Hematopoietic multipotent progenitor cell treated with erythropoietin and hydrocortisone succinate and interleukin-3 and kit ligand, for 15 days (in vitro differentiated cells): ENCODE data around the gene ALK.

Source experiments
- DNase-seq: peaks from one replicate; pipeline ENCODE4 v3.0.0-alpha.2; 2015; ENCODE audit warnings: low spot score

ALK gene

GRCh38 chr2:29400930-29401653, 520.3 kb downstream of the ALK start:
- no peak for DNase-seq

DNA sequence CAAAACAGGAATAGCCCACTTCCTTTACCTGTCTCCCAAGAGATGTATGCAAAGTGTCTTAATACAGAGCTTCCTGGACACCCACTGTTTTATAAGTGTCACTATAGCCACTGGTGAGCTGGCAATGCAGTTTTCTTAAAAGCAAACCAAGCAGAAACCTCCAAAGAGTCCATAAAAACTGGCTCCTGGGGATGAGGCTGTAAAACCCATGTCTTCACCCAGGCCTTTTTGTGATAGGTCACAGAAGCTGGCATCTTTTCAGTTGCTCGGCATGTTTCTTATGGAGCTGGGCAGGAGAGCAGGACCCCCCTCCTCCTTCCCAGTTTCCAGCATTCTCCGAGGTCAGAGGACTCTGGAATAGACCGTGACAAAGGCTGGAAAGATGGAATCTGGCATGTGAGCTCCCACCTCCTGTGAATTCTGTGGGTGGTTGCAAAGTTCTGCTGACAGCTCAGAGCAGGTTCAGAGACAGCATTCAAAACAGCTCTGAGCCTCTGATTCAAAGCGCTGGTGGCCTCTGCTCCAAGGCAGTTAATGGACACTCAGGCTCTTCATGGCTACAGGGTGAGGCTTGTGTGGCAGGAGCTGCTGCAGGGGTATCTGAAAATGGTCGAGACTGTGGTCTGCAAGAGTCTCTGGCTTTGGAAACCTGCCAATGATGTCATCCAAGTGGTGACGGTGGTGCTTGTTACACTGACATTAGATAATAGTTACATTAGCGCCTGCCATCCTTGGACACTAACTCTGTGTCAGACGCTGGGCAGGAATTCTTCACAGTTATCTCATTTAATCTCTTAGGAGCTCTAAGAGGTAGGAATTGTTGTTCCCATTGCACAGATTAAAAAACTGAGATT, 522.8 kb downstream of the ALK start:
- DNase-seq: no peak

GRCh38 chr2:29397713-29398112, 523.7 kb downstream of the ALK start:
- no peak for DNase-seq

DNA sequence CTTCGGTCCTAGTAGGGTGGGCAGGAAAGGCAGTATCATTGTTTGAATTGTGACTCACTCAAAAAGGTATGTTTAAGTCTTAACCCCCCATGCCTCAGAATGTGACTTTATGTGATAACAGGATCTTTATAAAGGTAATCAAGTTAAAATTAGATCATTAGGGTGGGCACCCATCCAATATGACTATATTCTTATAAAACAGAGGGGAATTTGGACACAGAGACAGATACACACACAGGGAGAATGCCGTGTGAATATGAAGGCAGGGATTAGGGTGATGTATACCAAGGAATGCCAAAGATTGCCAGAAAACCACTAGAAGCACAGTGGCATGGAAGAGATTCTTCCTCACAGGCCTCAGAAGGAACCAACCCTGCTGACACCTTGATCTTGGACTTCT, 524.3 kb downstream of the ALK start:
- no peak for DNase-seq

- DNase-seq: no peak
Measured at GRCh38 chr2:29394981-29395350, 526.4 kb downstream of the ALK start.

DNA sequence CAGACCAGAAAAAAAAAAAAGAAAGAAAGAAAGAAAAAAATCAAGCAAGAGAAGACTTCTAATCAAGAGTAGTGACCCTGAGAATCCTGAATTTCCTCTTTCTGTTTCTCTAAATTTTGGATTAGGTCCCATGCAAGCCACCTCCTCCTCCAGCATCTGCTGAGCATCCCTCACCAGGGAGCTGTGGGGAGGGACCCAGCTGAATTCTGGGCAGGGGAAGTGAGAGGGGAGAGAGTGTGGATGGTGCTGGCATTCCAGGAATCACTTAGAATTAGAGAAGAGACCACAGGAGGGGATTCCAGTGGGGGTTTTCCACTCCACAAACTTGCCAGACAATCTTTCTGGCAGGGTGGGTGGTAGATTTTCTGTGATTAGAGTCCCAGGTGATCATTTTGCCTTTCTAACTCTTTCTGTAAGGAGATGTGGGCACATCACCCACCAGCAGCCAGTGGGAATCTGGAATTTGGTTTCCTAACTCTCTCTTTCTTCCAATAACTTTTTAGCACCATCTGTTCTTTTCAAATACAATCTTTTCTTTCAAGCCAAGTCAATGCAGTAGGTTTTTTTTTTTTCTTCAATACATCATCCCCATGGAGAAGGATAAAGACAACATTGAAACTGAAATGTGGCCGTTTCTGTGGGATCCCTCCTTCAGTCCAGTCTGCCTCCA, 526.9 kb downstream of the ALK start:
- DNase-seq: no peak

GRCh38 chr2:29393676-29394075, 527.7 kb downstream of the ALK start:
- DNase-seq: no peak

DNA sequence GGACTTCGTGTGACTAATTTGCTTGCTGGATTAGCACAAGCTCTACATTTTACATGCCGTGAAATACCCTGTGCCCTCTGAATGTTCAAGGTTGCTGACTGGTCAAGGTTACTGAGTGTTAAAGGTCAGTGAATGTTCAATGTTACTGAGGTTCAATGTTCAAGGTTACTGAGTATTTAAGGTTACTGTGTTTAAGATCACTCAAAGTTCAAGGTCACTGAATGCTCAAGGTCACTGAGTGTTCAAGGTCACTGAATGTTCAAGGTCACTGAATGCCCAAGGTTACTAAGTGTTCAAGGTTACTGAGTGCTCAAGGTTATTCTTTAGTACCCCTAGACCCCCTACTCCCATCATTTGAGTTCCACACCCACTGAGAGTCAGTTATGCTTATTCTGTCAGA, 528.6 kb downstream of the ALK start:
- DNase-seq: no peak

DNA sequence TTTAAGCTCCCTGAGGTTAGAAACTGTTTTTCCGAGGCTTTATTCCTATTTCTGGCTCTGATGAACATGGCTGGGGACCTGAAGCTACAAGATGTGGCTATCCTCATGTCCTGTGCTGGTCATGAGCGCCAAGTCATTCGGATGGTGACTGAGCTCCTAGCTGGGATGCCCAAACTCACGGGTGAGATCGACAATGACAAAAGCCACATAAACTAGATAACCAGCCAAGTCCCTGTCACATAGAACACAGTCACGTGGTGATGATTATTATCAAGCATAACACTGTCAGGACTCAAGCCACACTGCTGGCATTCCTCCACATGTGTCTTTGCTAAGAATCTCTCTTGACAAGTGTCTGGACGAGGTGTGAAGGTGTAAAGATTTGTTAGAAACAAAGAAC, 531.2 kb downstream of the ALK start:
- no peak for DNase-seq

- no peak for DNase-seq
Measured at GRCh38 chr2:29389686-29390085, 531.7 kb downstream of the ALK start.

DNA sequence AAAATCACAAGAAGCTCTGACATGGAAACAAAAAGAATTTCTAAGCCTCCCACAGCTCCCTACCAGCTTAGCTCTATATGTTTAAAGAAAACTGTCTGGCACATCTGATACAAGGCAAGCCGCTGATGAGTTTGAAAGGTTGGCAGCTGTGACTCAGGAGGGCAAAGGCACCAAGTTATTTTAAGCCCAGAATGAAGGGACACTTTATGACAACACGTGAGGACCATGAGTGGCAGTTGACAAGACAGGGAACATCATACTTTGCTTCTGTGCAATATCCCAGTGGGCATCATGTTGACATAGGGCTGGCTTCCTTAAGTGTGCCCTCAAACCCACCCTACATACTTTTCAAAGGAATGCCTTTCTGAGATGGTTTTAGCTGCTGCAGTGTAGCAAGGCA, 533.3 kb downstream of the ALK start:
- DNase-seq: no peak

DNA sequence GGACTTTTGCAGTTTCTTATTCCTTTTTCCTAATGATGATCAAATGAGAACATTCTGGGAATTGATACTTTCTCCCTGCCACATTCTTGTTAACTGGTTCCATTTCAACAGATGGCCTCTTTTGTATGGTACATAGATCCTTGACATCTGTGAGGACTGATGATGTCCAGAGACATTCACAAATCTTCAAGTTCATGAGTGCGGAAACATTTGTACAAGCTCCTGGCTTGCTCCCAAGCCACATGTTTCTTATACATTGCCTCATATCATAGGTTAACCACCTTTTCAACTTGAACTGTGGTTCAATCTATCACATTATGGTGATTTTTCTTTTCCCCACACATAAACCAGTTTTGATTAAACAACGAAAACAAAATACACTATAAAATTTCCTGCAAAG, 538.9 kb downstream of the ALK start:
- DNase-seq: no peak

DNA sequence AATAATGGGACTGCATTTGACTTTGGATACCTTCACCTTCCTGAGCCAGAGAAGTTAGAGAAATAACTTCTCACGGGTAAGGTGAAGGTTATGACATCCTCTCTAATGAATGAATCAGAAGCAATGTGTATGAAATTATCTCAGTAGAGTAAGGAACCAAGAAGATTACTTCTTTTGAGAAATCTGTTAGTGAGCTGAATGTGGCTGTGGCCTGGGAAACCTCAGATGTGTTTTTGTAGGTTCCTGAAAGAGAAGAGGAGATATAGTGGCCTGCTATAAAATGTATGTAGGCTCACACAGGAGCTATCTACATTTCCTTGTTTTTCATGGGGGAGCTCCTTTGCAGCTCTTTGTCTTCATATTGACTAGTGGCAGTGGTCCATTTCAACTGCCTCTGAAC, 543.6 kb downstream of the ALK start:
- no peak for DNase-seq

DNA sequence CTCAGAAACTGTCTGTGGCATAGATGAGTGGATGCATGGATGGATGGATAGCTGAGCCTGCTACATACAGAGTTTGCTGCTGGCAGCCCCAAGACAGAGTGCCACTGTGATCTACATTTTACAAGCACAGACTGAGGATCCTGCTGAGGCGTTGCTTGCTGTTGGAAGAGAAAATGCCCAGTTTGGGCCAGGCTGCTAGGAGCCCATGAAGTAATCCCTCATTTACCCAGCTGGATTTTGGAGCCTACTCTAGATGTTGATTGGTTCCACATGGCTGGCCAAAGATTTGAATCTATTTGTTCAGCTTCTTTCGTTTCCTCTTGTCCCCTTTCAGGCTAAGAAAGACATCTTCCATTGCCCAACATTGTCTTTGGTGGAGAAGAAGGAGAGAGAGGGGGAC, 544.8 kb downstream of the ALK start:
- DNase-seq: no peak

DNA sequence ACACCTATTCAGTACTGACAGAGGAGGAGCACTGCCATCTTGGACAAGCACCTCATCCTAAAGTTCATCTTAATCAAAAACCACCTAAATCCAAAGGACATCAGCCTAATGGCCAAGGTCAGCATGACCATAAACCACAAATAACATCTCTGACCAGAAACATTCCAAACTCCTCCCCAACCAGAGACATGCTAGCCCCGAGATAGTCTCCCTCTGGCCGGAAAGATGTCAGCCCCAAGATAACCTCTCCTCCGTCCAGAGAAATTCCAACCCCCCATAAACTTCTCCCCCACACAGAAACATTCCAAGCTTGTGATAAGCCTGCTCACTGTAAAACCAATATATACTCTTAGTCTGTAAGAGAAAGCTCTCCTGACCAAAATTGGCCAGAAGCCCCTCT, 545.5 kb downstream of the ALK start:
- no peak for DNase-seq

DNA sequence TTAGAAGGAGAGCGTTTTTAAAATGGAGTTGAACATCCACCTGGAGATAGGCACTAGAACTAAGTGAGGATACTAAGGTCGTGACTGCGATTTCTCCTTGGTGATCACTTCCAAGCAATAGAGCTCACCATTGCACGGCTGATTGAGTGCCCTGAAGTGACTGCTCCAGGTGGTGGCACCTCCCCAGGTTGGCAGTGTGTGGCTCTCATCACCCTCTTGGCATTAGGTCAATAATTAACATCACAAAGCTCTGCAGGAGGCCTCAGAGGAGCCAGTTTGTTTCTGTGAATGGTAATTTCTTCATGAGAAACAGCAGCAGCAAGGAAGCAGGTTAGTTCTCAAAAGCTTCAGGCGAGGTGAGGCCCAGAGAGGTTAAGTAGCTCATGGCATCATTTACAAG, 546.6 kb downstream of the ALK start:
- DNase-seq: no peak

DNA sequence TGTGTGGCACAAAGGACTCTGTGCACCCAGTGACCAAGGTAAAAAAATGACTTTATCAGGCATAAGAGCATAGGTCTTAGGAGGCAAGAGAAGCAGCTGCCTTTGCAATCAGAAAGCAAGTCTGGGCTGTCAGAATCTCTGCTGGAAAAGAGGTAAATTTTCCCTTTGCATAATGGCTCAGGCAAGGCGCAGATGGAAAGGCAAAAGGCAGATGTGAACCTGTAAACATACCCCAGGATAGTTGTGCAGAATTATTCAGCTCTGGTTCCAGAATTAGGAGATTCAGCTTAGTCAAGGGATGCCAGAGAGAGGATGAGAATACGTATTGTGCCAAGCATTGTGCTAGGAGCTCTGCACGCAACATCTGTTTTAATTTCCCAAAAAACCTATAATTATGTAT, 547.5 kb downstream of the ALK start:
- no peak for DNase-seq

GRCh38 chr2:29372185-29372584, 549.2 kb downstream of the ALK start:
- DNase-seq: no peak

DNA sequence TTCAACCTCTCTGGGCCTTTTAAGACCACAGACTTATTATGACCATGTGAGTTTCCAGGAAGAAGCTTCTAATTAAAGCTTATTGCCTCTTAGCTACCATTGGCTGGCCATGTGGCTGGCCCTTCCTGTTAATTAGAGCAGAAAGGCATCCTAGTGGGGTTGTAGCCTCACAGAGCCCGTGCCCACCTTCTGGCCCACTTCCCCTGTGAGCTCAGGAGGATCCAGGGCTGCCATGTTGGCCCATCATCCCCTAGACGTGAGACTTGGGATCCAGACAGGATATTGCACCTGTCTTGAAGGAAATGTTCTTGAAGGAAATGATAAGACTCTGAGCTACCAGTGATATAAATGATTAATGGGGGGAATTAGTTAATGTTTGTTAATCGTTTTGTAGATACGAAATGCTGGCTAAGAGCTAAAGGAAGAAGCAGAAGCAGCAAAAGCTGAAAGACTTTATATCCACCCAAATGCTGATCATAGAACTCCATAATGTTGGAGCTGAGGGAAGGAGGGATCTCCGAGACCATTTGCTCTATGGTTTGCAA, 550.7 kb downstream of the ALK start:
- DNase-seq: no peak

- DNase-seq: no peak
Measured at GRCh38 chr2:29370173-29370572, 551.2 kb downstream of the ALK start.

DNA sequence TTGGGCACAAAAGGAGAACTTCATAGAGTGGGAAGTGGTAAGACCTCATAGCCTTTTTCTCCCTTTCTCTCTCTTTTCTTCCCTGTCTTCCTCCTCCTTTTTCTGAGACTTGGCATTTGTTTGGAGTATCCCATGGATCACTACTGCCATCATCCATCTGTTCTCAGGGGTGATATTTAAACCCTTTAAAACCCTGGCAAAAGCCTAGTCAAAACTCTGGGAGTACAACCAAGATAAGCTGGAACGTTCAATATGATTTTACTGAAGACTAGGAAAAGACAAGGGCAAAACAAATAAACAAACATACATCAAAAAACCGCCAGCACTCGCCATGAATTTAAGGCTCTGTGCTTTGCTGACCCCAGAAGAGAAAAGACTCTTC, 552.7 kb downstream of the ALK start:
- no peak for DNase-seq

GRCh38 chr2:29367986-29368658, 553.3 kb downstream of the ALK start:
- DNase-seq: no peak
